Measurements from ENCODE around the gene AARS2.

- TF ChIP-seq, protein P1, sequence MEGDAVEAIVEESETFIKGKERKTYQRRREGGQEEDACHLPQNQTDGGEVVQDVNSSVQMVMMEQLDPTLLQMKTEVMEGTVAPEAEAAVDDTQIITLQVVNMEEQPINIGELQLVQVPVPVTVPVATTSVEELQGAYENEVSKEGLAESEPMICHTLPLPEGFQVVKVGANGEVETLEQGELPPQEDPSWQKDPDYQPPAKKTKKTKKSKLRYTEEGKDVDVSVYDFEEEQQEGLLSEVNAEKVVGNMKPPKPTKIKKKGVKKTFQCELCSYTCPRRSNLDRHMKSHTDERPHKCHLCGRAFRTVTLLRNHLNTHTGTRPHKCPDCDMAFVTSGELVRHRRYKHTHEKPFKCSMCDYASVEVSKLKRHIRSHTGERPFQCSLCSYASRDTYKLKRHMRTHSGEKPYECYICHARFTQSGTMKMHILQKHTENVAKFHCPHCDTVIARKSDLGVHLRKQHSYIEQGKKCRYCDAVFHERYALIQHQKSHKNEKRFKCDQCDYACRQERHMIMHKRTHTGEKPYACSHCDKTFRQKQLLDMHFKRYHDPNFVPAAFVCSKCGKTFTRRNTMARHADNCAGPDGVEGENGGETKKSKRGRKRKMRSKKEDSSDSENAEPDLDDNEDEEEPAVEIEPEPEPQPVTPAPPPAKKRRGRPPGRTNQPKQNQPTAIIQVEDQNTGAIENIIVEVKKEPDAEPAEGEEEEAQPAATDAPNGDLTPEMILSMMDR (IDR thresholded peaks at IDR 0.05): no peak
- no peak for TF ChIP-seq POLR2A (IDR thresholded peaks at IDR 0.05)
- no peak for TF ChIP-seq POLR2AphosphoS5 (IDR thresholded peaks at IDR 0.05)
Measured at GRCh38 chr6:44260011-44260410, 53.1 kb downstream of the AARS2 start.

Data from gastroesophageal sphincter (tissue), 3 donors.